Measurements from ENCODE around the gene FOXK1. TPM values are rescaled to one million over a fixed set of nuclear protein-coding genes. Genes with fewer than 3 reads are reported as not detected.
A peak's percentile ranks its signal among the peaks of the same experiment; 100 is the strongest.

Gene FOXK1
- polyA plus RNA-seq, 3 donors: 0.33 to 16.8 (median 0.76) TPM

DNA sequence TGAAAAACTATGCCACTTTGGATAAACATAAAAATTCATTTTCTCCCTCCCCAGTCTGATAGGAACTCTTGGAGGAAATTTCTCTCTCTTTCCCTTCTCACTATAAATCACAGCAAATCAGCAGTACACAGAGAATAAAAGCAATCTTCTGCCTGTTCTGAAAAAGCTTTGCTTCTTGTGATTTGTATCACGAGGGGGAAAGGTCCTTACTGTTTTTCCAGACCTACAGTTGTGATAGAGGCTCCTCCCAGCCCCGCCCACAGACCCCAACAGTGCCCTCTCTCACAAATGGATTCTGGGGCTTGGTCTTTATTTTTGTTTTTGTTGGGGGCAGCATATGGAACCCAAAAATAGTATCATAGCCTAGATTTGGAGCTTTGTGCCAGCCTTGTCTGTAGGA, 12.2 kb downstream of the FOXK1 start:
- no peaks in the 10 kb centered on the region for H3K4me1 ChIP-seq (ENCODE audit: control insufficient read depth in 1 of 2, insufficient read depth in 2 of 2, low read length in 2 of 2)
- H3K4me3 Mint-ChIP-seq: no peak overlapping the region

DNA sequence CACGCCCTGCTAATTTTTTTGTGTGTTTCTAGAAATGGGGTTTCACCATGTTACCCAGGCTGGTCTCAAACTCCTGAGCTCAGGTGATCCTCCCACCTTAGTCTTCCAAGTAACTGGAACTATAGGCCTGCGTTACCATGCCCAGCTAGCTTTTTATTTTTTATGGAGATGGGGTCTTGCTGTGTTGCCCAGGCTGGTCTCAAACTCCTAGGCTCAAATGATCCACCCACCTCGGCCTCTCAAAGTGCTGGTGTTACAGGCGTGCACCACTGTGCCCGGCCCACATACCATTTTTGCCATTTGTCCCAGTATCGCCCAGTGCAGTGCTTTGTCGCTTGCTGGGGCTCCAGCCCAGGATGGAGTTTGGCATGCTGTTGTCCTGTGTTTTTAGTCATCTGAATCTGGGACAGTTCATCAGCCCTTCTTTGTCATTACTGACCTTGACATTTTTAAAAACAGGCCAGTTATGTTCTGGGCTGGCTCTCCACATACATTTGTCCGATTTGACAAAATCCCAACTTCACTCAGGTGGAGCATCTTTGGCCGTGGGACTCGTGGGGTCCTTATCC, 16.7 kb downstream of the FOXK1 start:
- TF ChIP-seq CTCF (IDR thresholded peaks at IDR 0.05): no peak
- no peak overlapping the region for H2AFZ ChIP-seq (ENCODE audit: insufficient read depth, low read depth, low read length, poor library complexity, severe bottlenecking)
- H3K27ac Mint-ChIP-seq: peak overlapping the region in 3 of 7 donors; percentile 19 to 82 (median 28)
- H4K20me1 ChIP-seq (ENCODE audit: insufficient read depth, low read length): peaks cover 97% of the 10 kb centered on the region
- H3K27me3 ChIP-seq (ENCODE audit: control insufficient read depth in 2 of 2, insufficient read depth in 2 of 2, low read length in 2 of 2): no peaks in the 10 kb centered on the region
- intact Hi-C loops (cut with micrococcal nuclease): no loop called here
- 96% methylated on average over 4 of the region's 10 CpGs for WGBS (ENCODE audit: insufficient coverage)
- H3K36me3 ChIP-seq (replicated peaks in 1 of 2; ENCODE audit: control insufficient read depth in 1 of 2, insufficient read depth in 2 of 2, low read length in 2 of 2): no peaks in the 10 kb centered on the region
- no peaks in the 10 kb centered on the region for H3K27me3 Mint-ChIP-seq (ENCODE audit: low read depth in 3 of 3)
- peaks cover 0 to 11% of the 10 kb centered on the region in 2 donors for H3K36me3 Mint-ChIP-seq
- no peak for DNase-seq
- H3K9me3 ChIP-seq (replicated peaks in 1 of 2; ENCODE audit: control insufficient read depth in 1 of 2, insufficient read depth in 1 of 2, low read length in 2 of 2): no peaks in the 10 kb centered on the region
- no peaks in the 10 kb centered on the region for H3K4me1 ChIP-seq (ENCODE audit: control insufficient read depth in 1 of 2, insufficient read depth in 2 of 2, low read length in 2 of 2)
- peak overlapping the region in 1 of 2 donors; percentile 20 for H3K27ac ChIP-seq (ENCODE audit: low read depth in 1 of 2, low read length in 2 of 2)
- no peak overlapping the region for H3K4me2 ChIP-seq (replicated peaks; ENCODE audit: extremely low read depth, low read length, poor library complexity, severe bottlenecking)
- no peak overlapping the region for H3K9ac ChIP-seq (ENCODE audit: insufficient read depth, low read length, poor library complexity, severe bottlenecking)
- H3K4me3 ChIP-seq (replicated peaks in 1 of 3; ENCODE audit: low read depth in 2 of 3, low read length in 3 of 3): no peak overlapping the region
- H3K9me3 Mint-ChIP-seq: no peaks in the 10 kb centered on the region
- peaks cover 18% of the 10 kb centered on the region for H3K4me1 Mint-ChIP-seq
- peaks cover 100% of the 10 kb centered on the region for H3K79me2 ChIP-seq (ENCODE audit: insufficient read depth, low read length)
- no peak overlapping the region for H3K4me3 Mint-ChIP-seq

More for the DNA sequence above, 12.2 kb downstream of the FOXK1 start:
- intact Hi-C loops (cut with micrococcal nuclease): no loop called here
- no peaks in the 10 kb centered on the region for H3K27me3 ChIP-seq (ENCODE audit: control insufficient read depth in 2 of 2, insufficient read depth in 2 of 2, low read length in 2 of 2)
- H3K27me3 Mint-ChIP-seq (ENCODE audit: low read depth in 3 of 3): no peaks in the 10 kb centered on the region
- peaks cover 4 to 14% of the 10 kb centered on the region in 2 donors for H3K36me3 Mint-ChIP-seq
- no peak overlapping the region for H2AFZ ChIP-seq (ENCODE audit: insufficient read depth, low read depth, low read length, poor library complexity, severe bottlenecking)
- no peak for DNase-seq
- H3K4me3 ChIP-seq (replicated peaks in 1 of 3; ENCODE audit: low read depth in 2 of 3, low read length in 3 of 3): no peak overlapping the region
- H3K9ac ChIP-seq (ENCODE audit: insufficient read depth, low read length, poor library complexity, severe bottlenecking): no peak overlapping the region
- H3K4me2 ChIP-seq (replicated peaks; ENCODE audit: extremely low read depth, low read length, poor library complexity, severe bottlenecking): no peak overlapping the region
- H3K36me3 ChIP-seq (replicated peaks in 1 of 2; ENCODE audit: control insufficient read depth in 1 of 2, insufficient read depth in 2 of 2, low read length in 2 of 2): peaks cover 0 to 2% of the 10 kb centered on the region in 2 donors
- peak overlapping the region in 4 of 7 donors; percentile 2 to 76 (median 63) for H3K27ac Mint-ChIP-seq
- H3K79me2 ChIP-seq (ENCODE audit: insufficient read depth, low read length): peaks cover 100% of the 10 kb centered on the region
- H3K27ac ChIP-seq (ENCODE audit: low read depth in 1 of 2, low read length in 2 of 2): peak overlapping the region in 1 of 2 donors; percentile 10
- TF ChIP-seq CTCF (IDR thresholded peaks at IDR 0.05): no peak
- no peaks in the 10 kb centered on the region for H3K9me3 Mint-ChIP-seq
- peaks cover 99% of the 10 kb centered on the region for H4K20me1 ChIP-seq (ENCODE audit: insufficient read depth, low read length)
- WGBS (ENCODE audit: insufficient coverage): no CpG with 5 or more reads among the region's 2 CpGs
- H3K9me3 ChIP-seq (replicated peaks in 1 of 2; ENCODE audit: control insufficient read depth in 1 of 2, insufficient read depth in 1 of 2, low read length in 2 of 2): no peaks in the 10 kb centered on the region
- H3K4me1 Mint-ChIP-seq: peaks cover 30% of the 10 kb centered on the region
